BLaER1 (cell line): ENCODE results near the gene MTR.

Experiments used
- H3K27ac ChIP-seq: shearing (Covaris generic); formaldehyde crosslinking; 2 replicates; pipeline ENCODE4 v1.8.1; 2022
- H3K27me3 ChIP-seq: shearing (Covaris generic); formaldehyde crosslinking; 2 replicates; pipeline ENCODE4 v1.8.1; 2022
- H3K36me3 ChIP-seq: shearing (Covaris generic); formaldehyde crosslinking; 2 replicates; pipeline ENCODE4 v1.8.1; 2022
- H3K4me1 ChIP-seq: shearing (Covaris generic); formaldehyde crosslinking; 2 replicates; pipeline ENCODE4 v1.8.1; 2022
- H3K4me2 ChIP-seq: shearing (Covaris generic); formaldehyde crosslinking; 2 replicates; pipeline ENCODE4 v1.8.1; 2022
- H3K4me3 ChIP-seq: shearing (Covaris generic); formaldehyde crosslinking; 2 replicates; pipeline ENCODE4 v1.8.1; 2022
- H3K9ac ChIP-seq: shearing (Covaris generic); formaldehyde crosslinking; 2 replicates; pipeline ENCODE4 v1.8.1; 2022
- H3K9me3 ChIP-seq: shearing (Covaris generic); formaldehyde crosslinking; 2 replicates; pipeline ENCODE4 v1.8.1; 2022
- H4K20me1 ChIP-seq: shearing (Covaris generic); formaldehyde crosslinking; 2 replicates; pipeline ENCODE4 v1.8.1; 2022
- Cebpa-rat ChIP-seq: shearing (Covaris generic); IDR thresholded peaks from 2 replicates; pipeline ENCODE4 v1.8.1; 2022

MTR gene

GRCh38 chr1:236821091-236821627 lies 26.1 kb downstream of the MTR start:
- no peak overlapping the region for H3K4me3 ChIP-seq
- TF ChIP-seq Cebpa-rat = no peak
- H3K9me3 ChIP-seq = no peaks in the 10 kb centered on the region
- H3K4me1 ChIP-seq = no peaks in the 10 kb centered on the region
- H3K4me2 ChIP-seq = no peak overlapping the region
- no peaks in the 10 kb centered on the region for H3K27me3 ChIP-seq
- no peak overlapping the region for H3K27ac ChIP-seq
- H4K20me1 ChIP-seq = peaks cover 58% of the 10 kb centered on the region
- no peak overlapping the region for H3K9ac ChIP-seq
- peaks cover 90% of the 10 kb centered on the region for H3K36me3 ChIP-seq

GRCh38 chr1:236823559-236823958 lies 28.5 kb downstream of the MTR start:
- H3K9ac ChIP-seq = no peak overlapping the region
- no peaks in the 10 kb centered on the region for H3K27me3 ChIP-seq
- H3K9me3 ChIP-seq = no peaks in the 10 kb centered on the region
- no peak overlapping the region for H3K4me3 ChIP-seq
- H3K36me3 ChIP-seq = peaks cover 89% of the 10 kb centered on the region
- peaks cover 52% of the 10 kb centered on the region for H4K20me1 ChIP-seq
- H3K27ac ChIP-seq = no peak overlapping the region
- no peak for TF ChIP-seq Cebpa-rat
- no peaks in the 10 kb centered on the region for H3K4me1 ChIP-seq
- no peak overlapping the region for H3K4me2 ChIP-seq

- H3K4me3 ChIP-seq = no peak overlapping the region
- H3K27ac ChIP-seq = no peak overlapping the region
- H3K4me1 ChIP-seq = no peaks in the 10 kb centered on the region
- H3K27me3 ChIP-seq = no peaks in the 10 kb centered on the region
- H3K9me3 ChIP-seq = no peaks in the 10 kb centered on the region
- no peak for TF ChIP-seq Cebpa-rat
- H3K9ac ChIP-seq = no peak overlapping the region
- H3K4me2 ChIP-seq = no peak overlapping the region
- peaks cover 97% of the 10 kb centered on the region for H3K36me3 ChIP-seq
- 0 out of 2 replicates have a peak, but pooled peaks cover under 1% of the 10 kb centered on the region for H4K20me1 ChIP-seq
These were observed 34.0 kb downstream of the MTR start for GRCh38 chr1:236829085-236829484.

GRCh38 chr1:236830116-236830515 lies 35.0 kb downstream of the MTR start:
- Histone ChIP-seq H4K20me1 (no peaks in the 10 kb centered on the region), H3K4me2 (no peak overlapping the region), H3K36me3 (peaks cover 97% of the 10 kb centered on the region), H3K27ac (no peak overlapping the region), H3K9me3 (no peaks in the 10 kb centered on the region), H3K4me3 (no peak overlapping the region), H3K27me3 (no peaks in the 10 kb centered on the region), H3K4me1 (no peaks in the 10 kb centered on the region), H3K9ac (no peak overlapping the region)
- no peak for TF ChIP-seq Cebpa-rat

- no peaks in the 10 kb centered on the region for H3K4me1 ChIP-seq
- H3K4me3 ChIP-seq = no peak overlapping the region
- no peaks in the 10 kb centered on the region for H4K20me1 ChIP-seq
- no peak overlapping the region for H3K9ac ChIP-seq
- H3K4me2 ChIP-seq = no peak overlapping the region
- H3K36me3 ChIP-seq = peaks cover 97% of the 10 kb centered on the region
- H3K9me3 ChIP-seq = no peaks in the 10 kb centered on the region
- no peak overlapping the region for H3K27ac ChIP-seq
- TF ChIP-seq Cebpa-rat = no peak
- no peaks in the 10 kb centered on the region for H3K27me3 ChIP-seq
These were observed 35.5 kb downstream of the MTR start for GRCh38 chr1:236830560-236830959.

GRCh38 chr1:236833575-236833974 lies 38.5 kb downstream of the MTR start:
- H3K36me3 ChIP-seq = peaks cover 98% of the 10 kb centered on the region
- H3K9ac ChIP-seq = no peak overlapping the region
- no peak overlapping the region for H3K27ac ChIP-seq
- H3K9me3 ChIP-seq = no peaks in the 10 kb centered on the region
- H3K4me2 ChIP-seq = no peak overlapping the region
- TF ChIP-seq Cebpa-rat = no peak
- H3K4me1 ChIP-seq = no peaks in the 10 kb centered on the region
- H3K4me3 ChIP-seq = no peak overlapping the region
- H3K27me3 ChIP-seq = no peaks in the 10 kb centered on the region
- no peaks in the 10 kb centered on the region for H4K20me1 ChIP-seq

GRCh38 chr1:236834876-236835275 lies 39.8 kb downstream of the MTR start:
- no peak for TF ChIP-seq Cebpa-rat
- H3K9ac ChIP-seq = no peak overlapping the region
- no peak overlapping the region for H3K4me2 ChIP-seq
- no peaks in the 10 kb centered on the region for H3K9me3 ChIP-seq
- no peaks in the 10 kb centered on the region for H3K4me1 ChIP-seq
- H4K20me1 ChIP-seq = no peaks in the 10 kb centered on the region
- H3K36me3 ChIP-seq = peaks cover 98% of the 10 kb centered on the region
- no peak overlapping the region for H3K4me3 ChIP-seq
- H3K27ac ChIP-seq = no peak overlapping the region
- H3K27me3 ChIP-seq = no peaks in the 10 kb centered on the region

GRCh38 chr1:236835491-236835890 lies 40.4 kb downstream of the MTR start:
- Histone ChIP-seq H3K36me3 (peaks cover 98% of the 10 kb centered on the region), H3K4me2 (no peak overlapping the region), H3K9ac (no peak overlapping the region), H4K20me1 (no peaks in the 10 kb centered on the region), H3K9me3 (no peaks in the 10 kb centered on the region), H3K4me3 (no peak overlapping the region), H3K27me3 (no peaks in the 10 kb centered on the region), H3K4me1 (no peaks in the 10 kb centered on the region), H3K27ac (no peak overlapping the region)
- no peak for TF ChIP-seq Cebpa-rat

GRCh38 chr1:236836157-236836556 lies 41.1 kb downstream of the MTR start:
- Histone ChIP-seq H3K9ac (no peak overlapping the region), H3K4me3 (no peak overlapping the region), H3K27ac (no peak overlapping the region), H3K27me3 (no peaks in the 10 kb centered on the region), H4K20me1 (no peaks in the 10 kb centered on the region), H3K36me3 (peaks cover 98% of the 10 kb centered on the region), H3K9me3 (no peaks in the 10 kb centered on the region), H3K4me1 (no peaks in the 10 kb centered on the region), H3K4me2 (no peak overlapping the region)
- no peak for TF ChIP-seq Cebpa-rat

- Histone ChIP-seq H3K9ac (no peak overlapping the region), H3K9me3 (no peaks in the 10 kb centered on the region), H4K20me1 (no peaks in the 10 kb centered on the region), H3K4me2 (no peak overlapping the region), H3K4me1 (no peaks in the 10 kb centered on the region), H3K36me3 (peaks cover 98% of the 10 kb centered on the region), H3K27me3 (no peaks in the 10 kb centered on the region), H3K27ac (no peak overlapping the region), H3K4me3 (no peak overlapping the region)
- no peak for TF ChIP-seq Cebpa-rat
These were observed 42.0 kb downstream of the MTR start for GRCh38 chr1:236837115-236837514.

GRCh38 chr1:236837897-236838296 lies 42.8 kb downstream of the MTR start:
- H4K20me1 ChIP-seq = no peaks in the 10 kb centered on the region
- no peak overlapping the region for H3K9ac ChIP-seq
- no peak for TF ChIP-seq Cebpa-rat
- H3K27ac ChIP-seq = no peak overlapping the region
- no peak overlapping the region for H3K4me3 ChIP-seq
- H3K36me3 ChIP-seq = peaks cover 97% of the 10 kb centered on the region
- H3K27me3 ChIP-seq = no peaks in the 10 kb centered on the region
- H3K4me2 ChIP-seq = no peak overlapping the region
- H3K4me1 ChIP-seq = no peaks in the 10 kb centered on the region
- H3K9me3 ChIP-seq = no peaks in the 10 kb centered on the region
